HUES6 (cell line): Measurements from ENCODE around the gene DNAJC22.
"Not testable (repeated sequence)": the region's sequence is repeated elsewhere in the genome, so short reads cannot be mapped to it uniquely, and the experiment has no call there.

ENCODE experiments used
- H3K27ac ChIP-seq: 2 replicates; pipeline ENCODE4 v1.7.0; 2013; ENCODE audit warnings: low read depth, mild to moderate bottlenecking, low read length, inconsistent platforms
- H3K27me3 ChIP-seq: 2 replicates; pipeline ENCODE4 v1.6.1; 2013; ENCODE audit warnings: low read length; ENCODE audit not compliant: control insufficient read depth, insufficient read depth
- H3K36me3 ChIP-seq: 2 replicates; pipeline ENCODE4 v1.6.1; 2013; ENCODE audit warnings: low read length; ENCODE audit not compliant: control insufficient read depth, insufficient read depth
- H3K4me1 ChIP-seq: 2 replicates; pipeline ENCODE4 v1.6.1; 2013; ENCODE audit warnings: low read length; ENCODE audit not compliant: control insufficient read depth, insufficient read depth
- H3K4me3 ChIP-seq: 2 replicates; pipeline ENCODE4 v1.5.1; 2013; ENCODE audit warnings: low read depth, low read length
- H3K9ac ChIP-seq: one replicate; pipeline ENCODE4 v1.6.1; 2013; ENCODE audit warnings: mild to moderate bottlenecking, low read length
- H3K9me3 ChIP-seq: 2 replicates; pipeline ENCODE4 v1.6.1; 2013; ENCODE audit warnings: low read depth, low read length; ENCODE audit not compliant: control insufficient read depth, insufficient read depth

Gene DNAJC22

GRCh38 chr12:49346659-49347310 is at the start of gene DNAJC22:
DNAJC22 (plus strand) TSS chr12:49346888; CDS start chr12:49348873, 1,985 bp downstream.
- Histone ChIP-seq H3K9ac (no peak within 1 kb of the TSS), H3K36me3 (no peaks in the 10 kb centered on the region), H3K9me3 (no peaks in the 10 kb centered on the region), H3K4me1 (peaks cover 22% of the 10 kb centered on the region), H3K27ac (no peak within 1 kb of the TSS), H3K4me3 (peak within 1 kb of the TSS; percentile 63), H3K27me3 (peaks cover 80% of the 10 kb centered on the region)

GRCh38 chr12:49297695-49298060 is 49.0 kb upstream of the DNAJC22 start:
- Histone ChIP-seq H3K9ac (no peak overlapping the region), H3K9me3 (no peaks in the 10 kb centered on the region), H3K27ac (no peak overlapping the region), H3K4me1 (peaks cover 39% of the 10 kb centered on the region), H3K27me3 (peaks cover 68% of the 10 kb centered on the region), H3K4me3 (peak overlapping the region; percentile 60), H3K36me3 (no peaks in the 10 kb centered on the region)

- Histone ChIP-seq H3K4me1 (peaks cover 34% of the 10 kb centered on the region), H3K27me3 (peaks cover 63% of the 10 kb centered on the region), H3K4me3 (no peak overlapping the region), H3K36me3 (no peaks in the 10 kb centered on the region), H3K9ac (no peak overlapping the region), H3K27ac (no peak overlapping the region), H3K9me3 (no peaks in the 10 kb centered on the region)
These were observed 48.5 kb upstream of the DNAJC22 start for GRCh38 chr12:49298160-49298559.

- peaks cover 5% of the 10 kb centered on the region; the same call in 1 of the 2 replicates for H3K4me1 ChIP-seq
- H3K4me3 ChIP-seq: no peak overlapping the region
- no peaks in the 10 kb centered on the region for H3K36me3 ChIP-seq
- no peak overlapping the region for H3K9ac ChIP-seq
- peaks cover 34% of the 10 kb centered on the region for H3K27me3 ChIP-seq
- no peaks in the 10 kb centered on the region for H3K9me3 ChIP-seq
- H3K27ac ChIP-seq: no peak overlapping the region
These were observed 44.9 kb upstream of the DNAJC22 start for GRCh38 chr12:49301760-49302159.

GRCh38 chr12:49304161-49304560 is 42.5 kb upstream of the DNAJC22 start:
- H3K9me3 ChIP-seq: no peaks in the 10 kb centered on the region
- no peaks in the 10 kb centered on the region for H3K36me3 ChIP-seq
- H3K4me3 ChIP-seq: no peak overlapping the region
- no peak overlapping the region for H3K27ac ChIP-seq
- H3K4me1 ChIP-seq: no peaks in the 10 kb centered on the region
- H3K9ac ChIP-seq: no peak overlapping the region
- H3K27me3 ChIP-seq: peaks cover 12% of the 10 kb centered on the region

GRCh38 chr12:49305762-49306510 is 40.8 kb upstream of the DNAJC22 start:
- H3K36me3 ChIP-seq: no peaks in the 10 kb centered on the region
- H3K4me1 ChIP-seq: no peaks in the 10 kb centered on the region
- H3K9ac ChIP-seq: no peak overlapping the region
- no peak overlapping the region for H3K27ac ChIP-seq
- peaks cover 10% of the 10 kb centered on the region for H3K27me3 ChIP-seq
- H3K4me3 ChIP-seq: no peak overlapping the region
- no peaks in the 10 kb centered on the region for H3K9me3 ChIP-seq

- H3K27ac ChIP-seq: no peak overlapping the region
- no peak overlapping the region for H3K9ac ChIP-seq
- peaks cover 8% of the 10 kb centered on the region for H3K27me3 ChIP-seq
- H3K4me1 ChIP-seq: no peaks in the 10 kb centered on the region
- H3K36me3 ChIP-seq: no peaks in the 10 kb centered on the region
- no peaks in the 10 kb centered on the region for H3K9me3 ChIP-seq
- no peak overlapping the region for H3K4me3 ChIP-seq
These were observed 37.3 kb upstream of the DNAJC22 start for GRCh38 chr12:49309386-49309785.

GRCh38 chr12:49310451-49311000 is 36.2 kb upstream of the DNAJC22 start:
- H3K27ac ChIP-seq, H3K4me1 ChIP-seq, H3K9me3 ChIP-seq, H3K36me3 ChIP-seq, H3K4me3 ChIP-seq, H3K27me3 ChIP-seq, H3K9ac ChIP-seq: not testable (repeated sequence)

- H3K27me3 ChIP-seq: peaks cover 2% of the 10 kb centered on the region; the same call in 1 of the 2 replicates
- no peak overlapping the region for H3K4me3 ChIP-seq
- no peaks in the 10 kb centered on the region for H3K36me3 ChIP-seq
- H3K27ac ChIP-seq: no peak overlapping the region
- no peak overlapping the region for H3K9ac ChIP-seq
- H3K9me3 ChIP-seq: no peaks in the 10 kb centered on the region
- no peaks in the 10 kb centered on the region for H3K4me1 ChIP-seq
These were observed 31.9 kb upstream of the DNAJC22 start for GRCh38 chr12:49314811-49315210.

GRCh38 chr12:49317118-49317517 is 29.6 kb upstream of the DNAJC22 start:
- not testable (repeated sequence) for H3K27me3 ChIP-seq, H3K4me3 ChIP-seq, H3K27ac ChIP-seq, H3K36me3 ChIP-seq, H3K9me3 ChIP-seq, H3K9ac ChIP-seq, H3K4me1 ChIP-seq

- not testable (repeated sequence) for H3K36me3 ChIP-seq, H3K9ac ChIP-seq, H3K27ac ChIP-seq, H3K27me3 ChIP-seq, H3K9me3 ChIP-seq, H3K4me3 ChIP-seq, H3K4me1 ChIP-seq
These were observed 26.1 kb upstream of the DNAJC22 start for GRCh38 chr12:49320411-49321103.
